Gastroesophageal sphincter (tissue), 3 donors: ENCODE data around the gene IQCN.

ENCODE experiments used
- CTCF ChIP-seq, 4 experiments: fragments of 200-600 bp in 2 of 4; fragments of 450-650 bp in 2 of 4; sonication (generic) in 1 of 4; IDR thresholded peaks; one replicate each; pipeline ENCODE4 v1.5.1; 2017 to 2019; ENCODE audit warnings: antibody characterized with exemption in 4 of 4, mild to moderate bottlenecking in 2 of 4, moderate library complexity in 2 of 4
- EP300 ChIP-seq: sonication (generic); formaldehyde crosslinking; IDR thresholded peaks from one replicate; pipeline ENCODE4 v1.6.1; 2017; ENCODE audit warnings: antibody characterized with exemption, mild to moderate bottlenecking

GRCh38 chr19:18321734-18322102, 47.5 kb upstream of the IQCN start:
- TF ChIP-seq EP300: no peak
- no peak for TF ChIP-seq CTCF (IDR thresholded peaks at IDR 0.05)
